ENCODE measurements around the gene GNGT1. TPM values are rescaled to one million over a fixed set of nuclear protein-coding genes. Genes with fewer than 3 reads are reported as not detected.

GNGT1 gene
- polyA plus RNA-seq, 1 donor from 2014 or later, result not detected

DNA sequence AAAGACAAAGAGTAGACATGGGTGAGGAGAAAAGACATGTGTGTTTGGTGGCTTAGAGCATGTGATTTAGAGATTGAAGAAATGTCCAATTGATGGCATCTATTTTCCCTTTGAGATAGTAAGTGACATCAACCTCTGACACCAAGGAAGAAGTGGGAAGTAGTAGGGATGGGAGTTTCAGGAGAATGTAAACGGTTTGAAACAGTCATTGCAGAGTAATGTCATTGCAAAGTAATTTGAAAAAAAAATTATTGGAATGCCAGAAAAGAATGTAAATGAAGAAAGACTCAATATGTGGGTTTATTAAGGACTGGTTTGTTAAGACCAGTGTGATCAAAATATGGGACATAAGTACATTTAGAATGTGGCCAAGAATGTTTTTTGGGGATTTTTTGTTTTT is 41.7 kb downstream of the GNGT1 start:
- no peak overlapping the region for H3K9ac ChIP-seq (ENCODE audit: low read length)
- no peak overlapping the region for H3K27ac ChIP-seq (ENCODE audit: low read length)
- H3K9me2 ChIP-seq (ENCODE audit: insufficient read depth, low read length), result no peaks in the 10 kb centered on the region
- H3K9me3 ChIP-seq (ENCODE audit: low read length), result no peaks in the 10 kb centered on the region
- no peak overlapping the region for H3K4me3 ChIP-seq (ENCODE audit: low read length)
- TF ChIP-seq SMC3 (conservative IDR thresholded peaks at IDR 0.05; ENCODE audit: poor library complexity) (no peak), RAD21 (conservative IDR thresholded peaks at IDR 0.05) (no peak), EP300 (conservative IDR thresholded peaks at IDR 0.05; ENCODE audit: poor library complexity, severe bottlenecking) (no peak), POLR2AphosphoS5 (IDR thresholded peaks at IDR 0.05) (no peak), EZH2 (IDR thresholded peaks at IDR 0.05; ENCODE audit: borderline replicate concordance, insufficient read depth, low read length, poor library complexity, severe bottlenecking) (no peak), TAF1 (IDR thresholded peaks at IDR 0.05; ENCODE audit: low read depth) (no peak), MXI1 (conservative IDR thresholded peaks at IDR 0.05; ENCODE audit: poor library complexity, severe bottlenecking) (no peak)
- TF ChIP-seq, protein P1, sequence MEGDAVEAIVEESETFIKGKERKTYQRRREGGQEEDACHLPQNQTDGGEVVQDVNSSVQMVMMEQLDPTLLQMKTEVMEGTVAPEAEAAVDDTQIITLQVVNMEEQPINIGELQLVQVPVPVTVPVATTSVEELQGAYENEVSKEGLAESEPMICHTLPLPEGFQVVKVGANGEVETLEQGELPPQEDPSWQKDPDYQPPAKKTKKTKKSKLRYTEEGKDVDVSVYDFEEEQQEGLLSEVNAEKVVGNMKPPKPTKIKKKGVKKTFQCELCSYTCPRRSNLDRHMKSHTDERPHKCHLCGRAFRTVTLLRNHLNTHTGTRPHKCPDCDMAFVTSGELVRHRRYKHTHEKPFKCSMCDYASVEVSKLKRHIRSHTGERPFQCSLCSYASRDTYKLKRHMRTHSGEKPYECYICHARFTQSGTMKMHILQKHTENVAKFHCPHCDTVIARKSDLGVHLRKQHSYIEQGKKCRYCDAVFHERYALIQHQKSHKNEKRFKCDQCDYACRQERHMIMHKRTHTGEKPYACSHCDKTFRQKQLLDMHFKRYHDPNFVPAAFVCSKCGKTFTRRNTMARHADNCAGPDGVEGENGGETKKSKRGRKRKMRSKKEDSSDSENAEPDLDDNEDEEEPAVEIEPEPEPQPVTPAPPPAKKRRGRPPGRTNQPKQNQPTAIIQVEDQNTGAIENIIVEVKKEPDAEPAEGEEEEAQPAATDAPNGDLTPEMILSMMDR (IDR thresholded peaks at IDR 0.05; ENCODE audit: poor library complexity, severe bottlenecking), result no peak
- TF ChIP-seq, protein P2, sequence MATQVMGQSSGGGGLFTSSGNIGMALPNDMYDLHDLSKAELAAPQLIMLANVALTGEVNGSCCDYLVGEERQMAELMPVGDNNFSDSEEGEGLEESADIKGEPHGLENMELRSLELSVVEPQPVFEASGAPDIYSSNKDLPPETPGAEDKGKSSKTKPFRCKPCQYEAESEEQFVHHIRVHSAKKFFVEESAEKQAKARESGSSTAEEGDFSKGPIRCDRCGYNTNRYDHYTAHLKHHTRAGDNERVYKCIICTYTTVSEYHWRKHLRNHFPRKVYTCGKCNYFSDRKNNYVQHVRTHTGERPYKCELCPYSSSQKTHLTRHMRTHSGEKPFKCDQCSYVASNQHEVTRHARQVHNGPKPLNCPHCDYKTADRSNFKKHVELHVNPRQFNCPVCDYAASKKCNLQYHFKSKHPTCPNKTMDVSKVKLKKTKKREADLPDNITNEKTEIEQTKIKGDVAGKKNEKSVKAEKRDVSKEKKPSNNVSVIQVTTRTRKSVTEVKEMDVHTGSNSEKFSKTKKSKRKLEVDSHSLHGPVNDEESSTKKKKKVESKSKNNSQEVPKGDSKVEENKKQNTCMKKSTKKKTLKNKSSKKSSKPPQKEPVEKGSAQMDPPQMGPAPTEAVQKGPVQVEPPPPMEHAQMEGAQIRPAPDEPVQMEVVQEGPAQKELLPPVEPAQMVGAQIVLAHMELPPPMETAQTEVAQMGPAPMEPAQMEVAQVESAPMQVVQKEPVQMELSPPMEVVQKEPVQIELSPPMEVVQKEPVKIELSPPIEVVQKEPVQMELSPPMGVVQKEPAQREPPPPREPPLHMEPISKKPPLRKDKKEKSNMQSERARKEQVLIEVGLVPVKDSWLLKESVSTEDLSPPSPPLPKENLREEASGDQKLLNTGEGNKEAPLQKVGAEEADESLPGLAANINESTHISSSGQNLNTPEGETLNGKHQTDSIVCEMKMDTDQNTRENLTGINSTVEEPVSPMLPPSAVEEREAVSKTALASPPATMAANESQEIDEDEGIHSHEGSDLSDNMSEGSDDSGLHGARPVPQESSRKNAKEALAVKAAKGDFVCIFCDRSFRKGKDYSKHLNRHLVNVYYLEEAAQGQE (IDR thresholded peaks at IDR 0.05; ENCODE audit: borderline replicate concordance), result no peak
- no peaks in the 10 kb centered on the region for H3F3A ChIP-seq (ENCODE audit: insufficient read depth, low read length, poor library complexity, severe bottlenecking)
- no peaks in the 10 kb centered on the region for H4K20me1 ChIP-seq (ENCODE audit: insufficient read depth)
- H3K36me3 ChIP-seq (ENCODE audit: insufficient read depth, low read length), result no peaks in the 10 kb centered on the region
- no peak overlapping the region for H3K4me2 ChIP-seq (ENCODE audit: low read length)
- no peak overlapping the region for H2AFZ ChIP-seq (ENCODE audit: low read depth, low read length)
- no peaks in the 10 kb centered on the region for H3K79me2 ChIP-seq (replicated peaks; ENCODE audit: insufficient read depth, low read length)
- no peaks in the 10 kb centered on the region for H3K27me3 ChIP-seq (ENCODE audit: insufficient read depth, low read depth, low read length)

DNA sequence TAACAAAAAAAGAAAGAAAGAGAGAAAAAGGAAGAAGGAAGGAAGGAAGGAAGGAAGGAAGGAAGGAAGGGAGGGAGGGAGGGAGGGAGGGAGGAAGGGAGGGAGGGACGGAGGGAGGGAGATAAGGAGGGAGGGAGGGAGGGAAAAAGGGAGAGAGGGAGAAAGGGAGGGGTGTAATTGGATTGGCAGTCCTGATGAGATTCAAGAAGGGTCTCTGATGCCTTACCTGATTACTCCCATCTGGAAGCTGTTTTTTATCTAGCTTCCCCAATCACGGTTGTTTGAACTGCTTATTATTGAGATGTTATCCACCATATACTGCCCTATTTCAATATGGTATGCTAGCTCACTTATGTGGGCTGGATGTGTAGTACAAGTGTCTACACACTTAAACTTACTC is 42.5 kb downstream of the GNGT1 start:
- H3K4me3 ChIP-seq (ENCODE audit: low read length), result no peak overlapping the region
- no peaks in the 10 kb centered on the region for H3K36me3 ChIP-seq (ENCODE audit: insufficient read depth, low read length)
- H3K27me3 ChIP-seq (ENCODE audit: insufficient read depth, low read depth, low read length), result no peaks in the 10 kb centered on the region
- H3K9me3 ChIP-seq (ENCODE audit: low read length), result no peaks in the 10 kb centered on the region
- H3K9ac ChIP-seq (ENCODE audit: low read length), result no peak overlapping the region
- no peak overlapping the region for H3K27ac ChIP-seq (ENCODE audit: low read length)
- H3K9me2 ChIP-seq (ENCODE audit: insufficient read depth, low read length), result no peaks in the 10 kb centered on the region
- H3F3A ChIP-seq (ENCODE audit: insufficient read depth, low read length, poor library complexity, severe bottlenecking), result no peaks in the 10 kb centered on the region
- H3K79me2 ChIP-seq (replicated peaks; ENCODE audit: insufficient read depth, low read length), result no peaks in the 10 kb centered on the region
- no peak for TF ChIP-seq SMC3 (conservative IDR thresholded peaks at IDR 0.05; ENCODE audit: poor library complexity)
- TF ChIP-seq EP300 (conservative IDR thresholded peaks at IDR 0.05; ENCODE audit: poor library complexity, severe bottlenecking), result no peak
- TF ChIP-seq MXI1 (conservative IDR thresholded peaks at IDR 0.05; ENCODE audit: poor library complexity, severe bottlenecking), result no peak
- no peak for TF ChIP-seq POLR2AphosphoS5 (IDR thresholded peaks at IDR 0.05)
- TF ChIP-seq, protein P2 (IDR thresholded peaks at IDR 0.05; ENCODE audit: borderline replicate concordance), result no peak
- TF ChIP-seq RAD21 (conservative IDR thresholded peaks at IDR 0.05), result no peak
- TF ChIP-seq, protein P1 (IDR thresholded peaks at IDR 0.05; ENCODE audit: poor library complexity, severe bottlenecking), result no peak
- H3K4me2 ChIP-seq (ENCODE audit: low read length), result no peak overlapping the region
- no peak overlapping the region for H2AFZ ChIP-seq (ENCODE audit: low read depth, low read length)
- H4K20me1 ChIP-seq (ENCODE audit: insufficient read depth), result no peaks in the 10 kb centered on the region
